GM12878 (cell line): ENCODE data around the gene COPS3. TPM values are rescaled to one million over a fixed set of nuclear protein-coding genes. Genes with fewer than 3 reads are reported as not detected.

Source experiments
- ATAC-seq: fragments of 200-7000 bp; cut with Tn5 transposase; 3 replicates; pipeline ENCODE4 v1.9.1; 2020; ENCODE audit warnings: mild to moderate bottlenecking, moderate library complexity
- BruUV-seq: library from RNA; stranded (reverse); fragments of 400-500 nt; replicated peaks from 2 replicates; lab custom pipeline; 2021; lab: Mats Ljungman, UMichigan
- CTCF ChIA-PET: fragments of 300-600 bp; sonication (Branson Sonifier 250); formaldehyde crosslinking; extraction: SDS; loops from one replicate; lab custom pipeline; 2021; ENCODE audit warnings: inconsistent platforms; lab: Yijun Ruan, JAX
- POLR2A ChIA-PET: fragments of 350-600 bp; formaldehyde crosslinking; extraction: SDS; loops from one replicate; lab custom pipeline; 2021; ENCODE audit warnings: inconsistent platforms; lab: Charles Lee
- RAD21 ChIA-PET: fragments of 300-600 bp; sonication (Branson Sonifier 250); formaldehyde crosslinking; loops from one replicate; lab custom pipeline; 2023; ENCODE audit warnings: antibody characterized with exemption; ENCODE audit not compliant: unreplicated experiment; lab: Charles Lee
- SMC1A ChIA-PET: fragments of 300-600 bp; sonication (Branson Sonifier 250); formaldehyde crosslinking; loops from one replicate; lab custom pipeline; 2023; ENCODE audit not compliant: unreplicated experiment, uncharacterized antibody; lab: Charles Lee
- DNase-seq: peaks from one replicate; pipeline ENCODE4 v3.0.0-alpha.2; 2011; ENCODE audit warnings: low read depth, low spot score
- FAIRE-seq: peaks from 3 replicates; lab custom pipeline; 2011; peaks lifted over from hg19 to GRCh38; lab: Jason Lieb, UNC
- H2AFZ ChIP-seq: 2 replicates; pipeline ENCODE4 v1.6.0; 2011; ENCODE audit warnings: low read depth, low read length, control low read depth; ENCODE audit not compliant: control insufficient read depth
- H3K27ac ChIP-seq: 2 replicates; pipeline ENCODE4 v1.5.1; 2011; ENCODE audit warnings: control low read depth; ENCODE audit not compliant: control insufficient read depth, insufficient read depth
- H3K27me3 ChIP-seq, 2 experiments: replicated peaks in 1 of 2; 2 replicates each; pipeline versions ENCODE4 v1.6.0 to v1.6.1; 2011; ENCODE audit warnings: low read length in 1 of 2; ENCODE audit not compliant: control insufficient read depth in 2 of 2, insufficient read depth in 2 of 2
- H3K36me3 ChIP-seq, 2 experiments: 2 replicates each; pipeline ENCODE4 v1.5.1; 2011; ENCODE audit warnings: low read length in 1 of 2; ENCODE audit not compliant: control insufficient read depth in 2 of 2, insufficient read depth in 2 of 2
- H3K4me1 ChIP-seq: 2 replicates; pipeline ENCODE4 v1.6.1; 2011; ENCODE audit warnings: mild to moderate bottlenecking, low read length, moderate library complexity, mixed read lengths; ENCODE audit not compliant: control insufficient read depth, insufficient read depth
- H3K4me2 ChIP-seq: 2 replicates; pipeline ENCODE4 v1.6.0; 2011; ENCODE audit warnings: control low read depth; ENCODE audit not compliant: control insufficient read depth, insufficient read depth
- H3K4me3 ChIP-seq: fragments of 200-600 bp; sonication (generic); 2 replicates; pipeline ENCODE4 v1.5.1; 2016
- H3K79me2 ChIP-seq: 2 replicates; pipeline ENCODE4 v1.6.0; 2011; ENCODE audit warnings: low read length; ENCODE audit not compliant: control insufficient read depth, insufficient read depth
- H3K9ac ChIP-seq: 2 replicates; pipeline ENCODE4 v1.8.0; 2011; ENCODE audit warnings: low read length, control low read depth, mixed read lengths; ENCODE audit not compliant: control insufficient read depth, insufficient read depth
- H3K9me3 ChIP-seq: replicated peaks from 3 replicates; pipeline ENCODE4 v1.5.1; 2011; ENCODE audit warnings: mild to moderate bottlenecking, low read length; ENCODE audit not compliant: control insufficient read depth, insufficient read depth
- H4K20me1 ChIP-seq: 2 replicates; pipeline ENCODE4 v1.6.0; 2011; ENCODE audit not compliant: control insufficient read depth, insufficient read depth
- ATF2 ChIP-seq: IDR thresholded peaks from 2 replicates; pipeline ENCODE4 v1.6.1; 2012; ENCODE audit warnings: low read length, inconsistent platforms
- ATF3 ChIP-seq: IDR thresholded peaks from 2 replicates; pipeline ENCODE4 v1.6.1; 2011; ENCODE audit warnings: low read depth, mild to moderate bottlenecking, low read length, moderate library complexity, borderline replicate concordance; ENCODE audit errors: extremely low read depth
- BHLHE40 ChIP-seq, 2 experiments: fragments of 450-650 bp in 1 of 2; IDR thresholded peaks; 2 replicates each; pipeline ENCODE4 v1.6.1; 2011 to 2017; ENCODE audit warnings: low read depth in 2 of 2, borderline replicate concordance in 1 of 2, improper control_type of control experiment in 1 of 2, low read length in 1 of 2, mild to moderate bottlenecking in 1 of 2
- CHD1 ChIP-seq: IDR thresholded peaks from 2 replicates; pipeline ENCODE4 v1.6.1; 2012; ENCODE audit warnings: low read depth, low read length, improper control_type of control experiment
- CHD2 ChIP-seq: IDR thresholded peaks from 2 replicates; pipeline ENCODE4 v1.6.1; 2011; ENCODE audit warnings: low read depth, low read length, improper control_type of control experiment, borderline replicate concordance
- FOS ChIP-seq: IDR thresholded peaks from 3 replicates; pipeline ENCODE4 v1.6.1; 2011; ENCODE audit warnings: borderline replicate concordance; ENCODE audit not compliant: insufficient read length; ENCODE audit errors: extremely low read depth
- HCFC1 ChIP-seq: fragments of 150-350 bp; IDR thresholded peaks from 2 replicates; pipeline ENCODE4 v1.6.1; 2014; ENCODE audit warnings: low read length
- JUNB ChIP-seq: IDR thresholded peaks from 2 replicates; pipeline ENCODE4 v1.6.1; 2016; ENCODE audit warnings: antibody characterized with exemption, mild to moderate bottlenecking
- NBN ChIP-seq: fragments of 450-650 bp; IDR thresholded peaks from 2 replicates; pipeline ENCODE4 v1.6.1; 2016
- NFIC ChIP-seq: IDR thresholded peaks from 2 replicates; pipeline ENCODE4 v1.6.1; 2012; ENCODE audit warnings: low read depth, mild to moderate bottlenecking, inconsistent platforms, low read length, moderate library complexity
- NFYB ChIP-seq: IDR thresholded peaks from 2 replicates; pipeline ENCODE4 v1.6.1; 2011; ENCODE audit warnings: low read depth, mild to moderate bottlenecking, low read length, improper control_type of control experiment, moderate library complexity; ENCODE audit not compliant: insufficient read depth
- PAX8 ChIP-seq: fragments of 450-650 bp; IDR thresholded peaks from 2 replicates; pipeline ENCODE4 v1.6.1; 2017; ENCODE audit warnings: mild to moderate bottlenecking, moderate library complexity
- POLR2AphosphoS2 ChIP-seq: IDR thresholded peaks from 2 replicates; pipeline ENCODE4 v1.6.1; 2011; ENCODE audit warnings: low read depth, mild to moderate bottlenecking, low read length, improper control_type of control experiment, moderate library complexity
- RBBP5 ChIP-seq: fragments of 200-600 bp; sonication (generic); conservative IDR thresholded peaks from 2 replicates; pipeline ENCODE4 v1.6.1; 2016
- REST ChIP-seq: IDR thresholded peaks from 2 replicates; pipeline ENCODE4 v1.6.1; 2012; ENCODE audit warnings: mild to moderate bottlenecking, low read depth, low read length
- SREBF2 ChIP-seq: IDR thresholded peaks from 2 replicates; pipeline ENCODE4 v1.6.1; 2012; ENCODE audit warnings: mild to moderate bottlenecking, low read length
- WGBS: methylation state at CpG from one replicate; pipeline ENCODE4 v1.1.6; 2016; ENCODE audit warnings: low lambda C conversion rate; ENCODE audit not compliant: insufficient replicate concordance, insufficient coverage; ENCODE audit errors: missing lambda C conversion rate; 5-methylcytosine and 5-hydroxymethylcytosine counted together
- in situ Hi-C: fragments of 300-500 bp; cut with MboI; formaldehyde crosslinking; loops from 9 replicates; pipeline ENCODE4 v1.14.3; 2018; ENCODE audit warnings: mixed read lengths
- intact Hi-C: fragments of 100-400 bp; cut with micrococcal nuclease; formaldehyde crosslinking; loops from one replicate; pipeline ENCODE4 v1.14.2; 2022; ENCODE audit not compliant: unreplicated experiment
- polyA plus RNA-seq, 11 experiments: library from polyadenylated mRNA; depleted of rRNA in 4 of 11; unstranded in 6 of 11; stranded (reverse) in 5 of 11; fragments of >200 nt; fragmentation: Nextera tagmentation in 4 of 11; fragmentation: Illumina TruSeq in 1 of 11; extraction: Ambion mirVana in 4 of 11; extraction: Trizol in 1 of 11; gene quantifications; 1 replicate in 1 of 11; 2 replicates in 10 of 11; pipeline versions ENCODE4 v1.2.1 to v1.2.3, GENCODE V29; 2011 to 2016; ENCODE audit warnings: inconsistent platforms in 2 of 11, missing spikeins in 2 of 11, low read depth in 1 of 11
- total RNA-seq, 4 experiments: library from RNA; depleted of rRNA in 3 of 4; stranded (reverse); fragments of >200 nt in 3 of 4; fragmentation: Illumina TruSeq in 1 of 4; extraction: Trizol in 1 of 4; gene quantifications; 2 replicates each; pipeline versions ENCODE4 v1.2.1 to v1.2.3, GENCODE V29; 2013 to 2021

The COPS3 gene
- total and polyA plus RNA-seq, 10 of the 15 experiments (the other 5 are each of a cell fraction or from before 2014, with no cell fraction given), result 99.7 to 187 (median 133) TPM

- no peaks in the 10 kb centered on the region for H3K9me3 ChIP-seq
- ChIA-PET CTCF (no interaction called here), POLR2A (interaction anchor here (1.3 kb wide), 1 partner anchor 9 kb away, joined by 3 read pairs; no protein-coding TSS in a partner anchor), SMC1A (no interaction called here), RAD21 (no interaction called here)
- peaks cover 16 to 32% of the 10 kb centered on the region in 2 experiments; a peak in 3 of 4 replicates for H3K36me3 ChIP-seq
- no peaks in the 10 kb centered on the region for H4K20me1 ChIP-seq
- no peaks in the 10 kb centered on the region for H3K4me1 ChIP-seq
- no peak overlapping the region for H3K27ac ChIP-seq
- no peaks in the 10 kb centered on the region for H3K79me2 ChIP-seq
- ATAC-seq (no peak), FAIRE-seq (no peak), DNase-seq (no peak)
- H3K4me2 ChIP-seq, result no peak overlapping the region
- BruUV-seq, result no TSS peak
- no peak overlapping the region for H2AFZ ChIP-seq
- intact Hi-C loops, result no loop called here
- 98% methylated on average over 8 of the region's 8 CpGs for WGBS
- no peak overlapping the region for H3K9ac ChIP-seq
- in situ Hi-C loops, result no loop called here
- H3K27me3 ChIP-seq, result no peaks in the 10 kb centered on the region
- no peak overlapping the region for H3K4me3 ChIP-seq
- no peak for TF ChIP-seq POLR2AphosphoS2
- TF ChIP-seq HCFC1, result no peak
- TF ChIP-seq ATF3, result no peak
- TF ChIP-seq RBBP5, result no peak
- TF ChIP-seq FOS, result no peak
- no peak for TF ChIP-seq SREBF2
- TF ChIP-seq REST, result no peak
- TF ChIP-seq ATF2, result no peak
- TF ChIP-seq BHLHE40 (IDR thresholded peaks at IDR 0.05; ENCODE audit: borderline replicate concordance in 1 of 2, low read depth in 2 of 2, low read length in 1 of 2), result no peak
- no peak for TF ChIP-seq NBN
- no peak for TF ChIP-seq CHD1
- no peak for TF ChIP-seq CHD2
- TF ChIP-seq PAX8, result no peak
- no peak for TF ChIP-seq NFIC
- no peak for TF ChIP-seq NFYB
- TF ChIP-seq JUNB, result no peak
These were observed 60.5 kb downstream of the COPS3 start for GRCh38 chr17:17220529-17220928.
